Endothelial cell of hepatic sinusoid (primary cell): Measurements from ENCODE around the gene MTM1.

Experiments used
- in situ Hi-C: cut with HindIII; loops from 2 replicates; pipeline ENCODE4 v1.10.0; 2017; ENCODE audit warnings: low sequenced_read_pairs

Gene MTM1

DNA sequence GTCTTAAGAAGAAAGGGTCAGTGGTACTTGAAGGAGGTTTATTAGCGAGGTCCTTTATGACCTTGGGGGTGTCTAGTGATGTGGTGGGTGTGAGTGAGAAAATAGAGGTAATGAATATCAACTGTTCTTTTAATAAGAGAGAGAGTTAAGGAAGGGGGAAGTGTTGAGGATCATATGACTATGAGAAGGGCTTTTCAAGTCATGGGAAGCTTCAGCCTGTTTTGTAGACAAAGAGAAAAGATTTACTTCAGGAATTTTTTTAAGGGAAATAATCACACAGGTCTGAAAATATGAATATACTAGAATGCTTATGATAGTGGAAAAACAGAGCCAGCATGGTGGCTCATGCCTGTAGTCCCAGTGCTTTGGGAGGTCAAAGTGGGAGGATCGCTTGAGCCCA, 83.5 kb downstream of the MTM1 start:
- in situ Hi-C loops: no loop called here

DNA sequence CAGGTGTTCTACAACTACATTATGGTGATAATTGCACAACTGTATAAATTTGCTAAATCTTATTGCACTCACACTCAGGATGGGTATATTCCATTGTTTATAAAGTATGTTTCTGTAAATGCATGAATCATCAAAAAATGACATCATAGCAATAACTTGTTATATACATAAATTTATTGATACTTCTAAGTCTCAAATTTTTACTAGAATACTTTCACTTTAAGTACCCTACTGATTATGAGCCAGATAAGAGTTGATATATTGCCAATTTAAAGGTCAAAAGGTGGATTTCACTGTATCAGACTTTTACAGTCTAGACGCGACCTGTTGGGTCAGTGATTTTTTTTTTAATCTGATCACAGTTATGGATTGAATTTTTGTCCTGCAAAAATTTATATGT, 87.4 kb downstream of the MTM1 start:
- in situ Hi-C loops: no loop called here

DNA sequence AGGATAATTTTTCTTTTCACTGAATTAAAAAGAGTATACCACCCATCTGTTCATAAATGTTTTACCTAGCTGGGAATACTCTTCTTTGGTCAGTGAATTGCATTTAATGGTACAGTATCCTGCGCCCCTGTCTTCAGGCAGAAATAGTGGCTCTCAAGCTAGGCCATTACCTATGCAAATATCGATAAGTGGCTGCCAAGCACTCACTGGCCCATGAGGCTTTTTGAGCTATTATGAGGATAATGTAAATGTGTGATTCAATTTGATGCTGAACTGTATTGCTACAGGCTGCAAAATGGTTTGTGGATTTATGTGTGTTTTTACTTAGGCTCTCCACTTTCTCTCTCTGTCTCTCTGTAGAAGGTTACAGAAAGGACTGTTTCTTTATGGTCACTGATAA, 94.7 kb downstream of the MTM1 start:
- in situ Hi-C loops: no loop called here

DNA sequence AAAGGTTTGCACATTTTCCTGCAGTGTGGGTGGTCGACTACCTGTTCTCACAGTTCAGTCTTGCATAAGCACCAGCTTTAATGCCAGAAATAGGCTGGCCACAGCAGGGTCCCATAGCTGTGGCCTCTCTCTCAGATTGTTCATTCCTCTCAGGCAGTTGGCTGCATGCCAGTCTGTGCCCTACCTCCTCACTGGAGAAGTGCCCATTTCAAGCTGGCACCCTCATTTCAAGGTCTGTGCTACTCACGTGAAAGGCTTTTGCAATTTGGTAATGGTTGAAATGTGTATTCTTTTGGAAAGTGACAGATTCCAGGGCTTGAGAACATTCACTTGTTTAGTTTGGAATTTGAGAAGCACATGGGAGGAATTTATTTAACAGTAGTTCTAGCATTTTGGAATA, 95.9 kb downstream of the MTM1 start:
- in situ Hi-C loops: no loop called here

DNA sequence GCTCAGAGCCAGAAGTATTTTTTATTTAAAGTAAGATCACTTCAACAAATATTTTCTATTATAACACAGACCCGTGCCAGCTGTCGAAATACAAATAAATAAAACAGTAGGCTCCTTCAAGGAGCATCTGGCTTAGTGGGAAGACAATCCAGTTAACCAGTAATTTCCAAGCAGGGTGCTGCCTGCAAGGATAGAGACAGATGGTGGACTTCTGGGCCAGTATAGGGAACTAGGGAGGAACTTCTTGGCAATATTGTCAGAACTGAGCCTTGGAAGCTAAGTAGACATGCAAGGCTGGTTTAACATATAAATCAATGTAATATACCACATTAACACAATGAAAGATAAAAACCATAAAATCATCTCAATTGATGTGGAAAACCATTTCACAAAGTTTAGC, 107.8 kb downstream of the MTM1 start:
- in situ Hi-C loops: no loop called here

DNA sequence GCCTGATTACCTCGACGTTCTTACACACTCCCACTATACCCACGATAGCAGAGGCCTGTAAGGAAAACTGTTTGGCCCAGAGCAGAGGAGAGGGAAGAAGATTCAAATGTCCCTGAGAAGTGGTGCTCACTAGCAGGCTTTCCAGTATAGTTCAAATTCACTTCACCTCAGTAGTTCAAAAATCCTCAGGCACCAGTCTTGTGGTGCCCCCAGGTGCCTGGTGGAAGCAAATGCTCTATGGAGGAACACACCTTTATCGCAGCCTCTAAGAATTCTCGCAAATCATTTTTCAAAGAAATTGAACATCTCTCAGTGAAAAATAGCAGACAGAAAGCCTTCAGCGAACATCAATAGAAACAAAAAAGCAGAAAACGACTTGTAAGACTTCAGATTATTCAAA, 112.6 kb downstream of the MTM1 start:
- in situ Hi-C loops: no loop called here

DNA sequence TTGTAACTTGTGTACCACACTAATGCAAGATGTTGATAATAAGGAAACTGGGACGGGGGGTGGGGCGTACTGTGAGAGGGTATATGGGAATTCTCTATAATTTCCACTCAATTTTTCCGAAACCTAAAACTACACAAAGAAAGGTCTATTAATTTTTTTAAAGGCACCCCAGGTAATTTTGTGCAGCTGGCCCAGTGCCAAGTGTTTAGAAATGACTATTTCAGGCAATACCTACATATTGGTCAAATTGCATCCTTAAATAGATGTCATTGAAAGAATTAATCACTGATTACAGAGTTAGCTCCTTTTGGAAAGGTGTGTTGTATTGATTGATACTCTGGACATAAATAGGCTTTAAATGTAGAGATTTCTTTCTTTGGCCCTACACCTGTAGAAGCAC, 114.7 kb downstream of the MTM1 start:
- in situ Hi-C loops: no loop called here

DNA sequence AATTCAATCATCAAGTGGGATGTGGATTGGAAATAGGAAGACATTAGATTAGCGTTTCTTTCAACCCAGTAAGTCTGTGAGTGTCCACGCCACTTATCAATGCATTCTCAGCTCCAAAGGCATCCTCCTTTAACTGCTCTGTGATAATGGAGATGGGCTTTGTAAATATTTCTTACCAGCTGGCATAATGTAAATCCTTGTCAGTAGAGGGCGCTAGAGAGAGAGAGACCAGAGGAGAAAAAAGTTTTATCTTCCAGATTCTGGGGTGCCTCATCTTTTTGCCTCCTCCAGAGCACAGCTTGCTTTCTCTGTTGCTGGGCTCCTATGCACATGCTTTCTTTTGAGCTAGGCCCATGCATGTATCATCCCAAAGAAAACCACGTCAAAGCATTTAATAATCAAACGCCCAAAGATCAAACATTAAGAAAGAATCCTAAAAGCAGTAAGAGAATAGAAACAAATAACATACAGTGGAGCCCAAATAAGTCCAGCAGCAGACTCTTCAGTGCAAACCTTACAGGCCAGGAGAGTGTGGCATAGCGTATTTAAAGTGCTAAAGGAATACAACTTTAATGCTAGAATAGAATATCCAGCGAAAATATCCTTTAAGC, 115.2 kb downstream of the MTM1 start:
- in situ Hi-C loops: no loop called here

DNA sequence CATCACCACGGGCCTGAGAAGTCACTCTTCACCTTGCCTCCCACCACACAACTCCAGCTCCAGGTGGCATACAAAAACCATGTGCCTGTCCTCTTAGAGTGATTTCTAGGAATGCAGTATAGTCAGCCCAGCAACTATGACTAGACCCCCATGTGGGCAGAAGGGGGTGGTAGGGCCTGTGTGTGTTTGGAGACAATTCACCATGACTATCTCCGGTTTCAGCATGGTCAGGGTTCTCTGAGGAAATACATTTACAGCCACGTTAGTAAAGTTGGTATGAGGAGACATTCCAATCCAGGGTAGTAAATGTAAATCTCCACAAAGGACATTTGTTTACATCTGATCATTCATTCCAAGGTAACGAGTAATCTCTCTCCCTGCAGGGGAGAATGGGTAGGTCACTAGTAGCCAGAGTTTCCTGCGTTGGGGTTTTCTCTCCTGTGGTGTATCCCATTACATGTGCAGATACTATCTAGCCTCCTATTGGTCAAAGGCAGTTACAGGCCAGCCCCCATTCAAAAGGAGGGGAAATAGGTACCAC, 120.6 kb downstream of the MTM1 start:
- in situ Hi-C loops: no loop called here

DNA sequence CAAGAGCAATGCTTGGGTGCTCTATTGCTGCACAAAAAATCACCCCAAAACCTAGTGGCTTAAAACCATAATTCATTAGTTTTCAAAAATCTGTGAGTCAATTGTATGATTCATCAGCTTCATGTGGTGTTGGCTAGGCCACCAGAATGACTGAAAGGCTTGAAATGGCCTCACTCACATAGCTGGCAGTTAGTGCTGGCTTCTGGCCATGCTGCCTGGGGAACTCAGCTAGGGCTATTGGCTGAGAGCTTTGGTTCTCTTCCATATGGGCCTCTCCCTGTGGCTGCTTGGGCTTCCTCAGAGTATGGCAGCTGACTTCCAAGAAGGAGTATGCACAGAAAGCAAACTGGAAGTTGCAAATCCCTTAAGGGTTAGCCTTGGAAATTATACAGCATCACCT, 121.7 kb downstream of the MTM1 start:
- in situ Hi-C loops: no loop called here

DNA sequence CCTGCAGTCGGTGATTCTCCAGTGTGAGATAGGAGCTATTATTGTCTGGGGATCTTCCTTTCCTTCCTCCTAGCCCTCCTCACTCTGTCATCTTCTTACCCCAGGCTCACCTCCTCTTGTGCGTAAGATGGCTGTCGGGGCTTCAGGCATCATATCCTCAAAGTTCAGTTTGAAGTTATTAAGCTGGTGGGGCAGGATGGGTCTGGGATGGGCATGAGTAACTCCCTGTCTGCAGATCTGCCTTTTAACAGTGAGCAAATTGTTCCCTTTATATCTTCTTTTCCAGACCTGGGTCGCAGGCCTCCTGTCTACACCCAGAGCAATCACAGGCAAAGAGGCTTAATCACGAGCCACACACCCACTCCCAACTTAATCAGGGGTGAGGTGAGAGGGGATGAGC, 123.9 kb downstream of the MTM1 start:
- in situ Hi-C loops: no loop called here

DNA sequence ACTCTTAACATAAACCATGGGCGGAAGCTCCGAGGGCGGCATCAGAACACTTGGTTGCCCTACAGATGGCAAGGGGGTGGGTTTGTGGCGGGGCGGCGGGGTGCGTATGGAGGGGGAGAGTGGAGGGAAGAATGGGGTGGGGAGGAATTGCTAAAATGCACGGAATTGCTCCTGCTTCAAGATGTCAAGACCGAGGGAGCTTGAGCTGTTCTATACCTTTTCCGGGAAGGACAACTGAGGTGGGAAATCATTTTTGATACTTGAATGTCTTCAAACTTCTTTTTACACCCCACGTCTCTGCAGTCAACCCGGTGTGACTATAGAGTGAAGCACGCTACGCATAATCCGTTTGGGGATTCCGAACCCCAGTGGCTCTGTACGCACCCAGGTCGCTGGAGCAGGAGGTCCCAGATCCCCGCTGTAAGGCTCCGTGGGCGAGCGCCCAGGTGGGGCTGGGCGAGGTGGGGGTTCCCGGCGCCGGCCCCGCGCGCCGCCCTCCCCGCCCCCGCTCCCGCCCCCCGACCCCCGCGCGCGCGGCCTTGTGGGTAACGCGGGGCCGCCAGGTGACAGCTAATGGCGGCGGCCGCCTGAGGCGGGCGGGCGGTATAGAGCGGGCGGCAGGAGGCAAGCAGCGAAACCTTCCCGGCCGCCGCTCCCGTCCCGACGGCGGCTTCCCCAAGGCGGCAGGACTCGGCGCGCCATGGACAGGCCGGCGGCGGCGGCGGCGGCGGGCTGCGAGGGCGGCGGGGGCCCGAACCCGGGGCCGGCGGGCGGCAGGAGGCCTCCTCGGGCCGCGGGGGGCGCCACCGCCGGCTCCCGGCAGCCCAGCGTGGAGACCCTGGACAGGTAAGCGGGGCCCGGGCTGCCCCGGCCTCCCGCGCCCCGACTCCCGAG, 124.7 kb downstream of the MTM1 start, which contains the start of gene MTMR1:
TSS of gene MTMR1 (plus strand) at position 566 of the 894 bp plus-strand sequence. CDS start at position 701, 135 bp downstream.
- in situ Hi-C loops: no loop called here

DNA sequence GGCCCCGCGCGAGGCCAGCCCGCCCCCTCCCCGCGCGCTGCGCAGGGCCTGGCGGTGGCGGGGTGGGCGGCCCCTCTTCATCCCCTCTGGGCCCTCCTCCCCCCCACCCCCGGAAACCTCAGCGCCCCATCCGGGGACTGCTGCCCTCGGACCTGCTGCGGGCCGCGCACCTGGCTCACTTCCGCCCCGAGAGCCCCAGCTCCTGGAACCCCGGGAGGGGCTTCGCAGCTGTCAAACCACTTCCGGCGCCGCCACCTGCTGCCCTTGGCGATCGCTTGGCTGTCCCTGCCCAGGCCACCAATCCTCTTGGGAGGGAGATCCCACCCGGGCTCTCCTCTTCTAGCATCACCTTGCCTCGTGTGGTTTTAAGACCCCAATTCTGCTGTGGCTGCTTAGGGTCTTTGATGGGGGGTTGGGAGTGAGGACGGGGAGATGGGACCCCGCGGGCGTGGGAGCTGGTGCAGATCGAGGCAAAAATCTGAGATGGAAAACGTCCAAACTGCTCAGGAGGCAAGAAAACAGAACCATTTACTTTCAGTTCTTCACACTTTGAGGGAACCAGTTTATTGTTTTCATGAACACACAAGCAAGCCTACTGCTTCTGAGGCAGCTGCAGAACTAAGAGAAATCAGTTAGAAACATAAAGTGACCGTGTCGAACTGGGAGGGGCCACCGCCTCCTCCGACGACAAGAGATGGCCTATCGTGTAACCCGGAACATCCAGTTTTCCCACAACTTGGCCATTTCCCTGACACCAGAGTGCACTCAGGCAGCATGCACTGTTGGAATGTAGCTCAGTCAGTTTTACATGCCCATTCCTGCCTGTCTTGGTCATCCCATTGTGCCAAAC, 125.5 kb downstream of the MTM1 start:
- in situ Hi-C loops: no loop called here

DNA sequence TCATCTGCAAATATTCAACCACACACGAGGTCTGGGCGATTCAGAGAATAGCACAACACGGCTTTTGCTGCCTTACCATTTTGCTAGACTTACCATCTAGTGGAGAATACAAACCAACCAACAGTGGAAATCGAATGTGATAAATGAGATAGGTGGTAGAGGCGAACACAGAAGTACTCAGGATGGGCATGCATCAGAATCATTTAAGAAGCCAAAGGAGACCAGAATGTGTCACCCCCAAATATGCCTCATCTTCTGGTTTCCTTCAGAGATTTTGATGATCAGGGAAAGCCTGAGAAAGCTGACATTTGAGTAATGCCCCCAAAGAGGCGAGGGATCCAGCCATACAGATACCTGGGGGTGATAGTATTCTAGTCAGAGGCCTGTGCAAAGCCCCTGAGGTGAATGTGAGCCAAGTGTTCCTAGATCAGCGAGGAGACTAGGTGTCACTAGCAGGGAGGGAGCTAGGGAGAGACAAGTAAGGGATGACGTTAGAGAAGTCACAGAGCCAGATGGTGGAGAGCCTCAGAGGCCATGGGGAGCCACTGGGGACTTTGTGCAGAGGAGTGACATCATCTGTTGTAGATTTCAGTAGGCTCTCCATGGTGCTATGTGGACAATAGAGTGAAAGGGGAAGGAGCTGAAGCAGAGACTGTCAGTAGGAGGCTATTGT, 126.5 kb downstream of the MTM1 start:
- in situ Hi-C loops: no loop called here

DNA sequence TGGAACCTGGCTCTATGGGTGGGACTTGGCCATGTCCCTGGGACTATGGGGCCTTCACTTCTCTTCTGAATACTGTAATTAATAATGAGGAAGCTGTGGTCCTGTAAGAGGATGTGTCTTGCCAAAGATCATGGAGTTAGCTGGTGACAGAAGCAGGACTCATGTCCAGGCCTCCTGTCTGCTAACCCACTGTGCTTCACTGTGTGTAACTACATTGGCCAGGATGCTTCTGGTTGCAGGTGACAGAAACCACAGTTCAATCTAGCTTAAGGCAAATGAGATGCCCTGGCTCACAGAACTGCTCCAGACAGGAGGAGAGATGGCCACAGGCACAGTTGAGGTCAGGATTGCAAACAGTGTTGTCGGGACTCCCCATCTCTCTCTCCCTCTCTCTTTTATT, 127.9 kb downstream of the MTM1 start:
- in situ Hi-C loops: no loop called here

DNA sequence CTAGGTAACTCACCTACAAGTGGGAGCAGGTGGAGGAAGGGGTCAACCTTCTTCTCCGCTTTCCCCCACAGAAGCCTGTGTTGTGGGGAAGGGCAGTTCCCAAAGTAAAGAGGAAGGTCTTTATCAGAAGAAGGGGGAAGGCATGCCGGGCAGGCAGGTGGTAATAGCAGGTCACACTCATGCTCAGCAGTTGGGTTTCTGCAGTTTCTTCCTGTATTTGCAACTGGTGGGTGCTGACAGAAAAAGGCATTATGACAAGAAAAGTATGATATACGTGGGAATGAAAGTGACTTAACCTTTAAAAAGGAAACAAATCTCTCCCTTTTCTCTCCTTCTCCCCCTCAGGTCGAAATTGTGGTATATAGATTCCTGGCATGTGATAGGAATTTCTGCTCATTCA, 128.4 kb downstream of the MTM1 start:
- in situ Hi-C loops: no loop called here

DNA sequence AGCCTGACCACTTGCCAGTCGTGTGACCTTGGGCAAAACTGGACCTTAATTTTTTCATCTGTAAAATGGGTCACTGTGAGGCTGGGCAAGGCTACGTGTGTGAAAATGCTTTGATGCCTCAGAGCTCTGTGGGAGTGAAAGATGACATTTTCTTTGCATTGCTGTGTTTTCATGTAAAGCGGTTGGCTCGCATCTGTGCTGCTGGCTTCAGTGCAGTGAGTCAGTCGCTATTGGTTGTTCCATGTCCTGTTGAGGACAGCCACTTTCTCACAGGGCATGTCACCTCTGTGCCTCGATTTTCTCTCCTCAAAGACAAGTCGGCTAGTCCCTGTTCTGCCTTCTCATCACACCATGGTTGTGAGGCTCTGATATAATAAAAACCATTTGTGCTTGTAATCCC, 129.2 kb downstream of the MTM1 start:
- in situ Hi-C loops: no loop called here

DNA sequence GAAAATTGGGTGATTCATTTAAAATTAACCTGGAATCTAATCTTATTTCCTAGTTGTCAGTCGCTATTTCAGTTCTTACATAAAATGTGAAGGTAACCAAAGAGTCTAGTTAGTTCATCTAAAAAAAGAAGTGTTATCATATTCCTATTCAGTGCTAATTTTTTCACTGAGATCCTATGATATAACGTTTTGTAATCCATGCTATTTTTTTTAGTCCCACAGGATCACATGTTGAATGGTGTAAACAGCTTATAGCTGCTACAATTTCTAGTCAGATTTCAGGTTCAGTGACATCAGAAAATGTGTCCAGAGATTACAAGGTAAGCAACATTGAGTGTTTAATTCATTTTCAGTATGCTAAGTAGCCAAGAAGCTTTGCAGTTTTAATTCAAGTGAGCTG, 130.6 kb downstream of the MTM1 start:
- in situ Hi-C loops: no loop called here

DNA sequence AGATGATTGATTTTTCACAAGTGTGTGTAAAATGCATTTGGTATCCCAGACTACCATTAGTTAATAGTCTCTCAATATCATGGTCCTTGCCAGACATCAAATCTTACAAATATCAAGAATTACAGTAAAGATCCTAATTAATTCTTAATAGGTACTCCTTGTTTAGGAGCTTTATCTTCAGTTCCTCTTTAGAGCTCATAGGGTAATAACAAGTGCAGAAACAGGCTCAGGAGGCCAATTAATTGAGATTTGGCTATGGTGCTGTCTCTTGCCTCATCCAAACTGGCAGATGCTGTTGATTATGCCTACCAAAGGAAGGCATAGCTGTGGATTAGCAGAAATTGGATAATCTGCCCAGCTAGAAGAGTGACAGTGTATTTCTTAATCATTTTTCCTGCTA, 131.7 kb downstream of the MTM1 start:
- in situ Hi-C loops: no loop called here

DNA sequence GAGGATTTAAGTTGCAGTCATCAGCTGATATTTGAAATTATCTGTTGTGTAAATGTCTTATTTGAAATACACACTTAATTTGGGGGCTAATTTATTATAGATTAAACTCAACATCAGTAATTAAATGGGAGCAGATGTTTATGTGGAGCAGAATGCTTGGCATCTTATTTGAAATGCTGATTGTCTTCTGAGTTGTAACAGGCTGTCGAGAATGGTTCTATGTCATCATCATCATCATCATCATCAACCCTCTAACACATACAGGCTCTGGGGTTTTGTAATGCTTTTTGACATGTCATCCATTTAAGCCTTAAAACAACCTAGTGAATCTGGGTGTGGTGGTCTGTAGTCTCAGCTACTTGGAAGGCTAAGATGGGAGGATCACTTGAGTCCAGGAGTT, 133.0 kb downstream of the MTM1 start:
- in situ Hi-C loops: no loop called here
